ENCODE results near the gene TANGO2.

The TANGO2 gene

DNA sequence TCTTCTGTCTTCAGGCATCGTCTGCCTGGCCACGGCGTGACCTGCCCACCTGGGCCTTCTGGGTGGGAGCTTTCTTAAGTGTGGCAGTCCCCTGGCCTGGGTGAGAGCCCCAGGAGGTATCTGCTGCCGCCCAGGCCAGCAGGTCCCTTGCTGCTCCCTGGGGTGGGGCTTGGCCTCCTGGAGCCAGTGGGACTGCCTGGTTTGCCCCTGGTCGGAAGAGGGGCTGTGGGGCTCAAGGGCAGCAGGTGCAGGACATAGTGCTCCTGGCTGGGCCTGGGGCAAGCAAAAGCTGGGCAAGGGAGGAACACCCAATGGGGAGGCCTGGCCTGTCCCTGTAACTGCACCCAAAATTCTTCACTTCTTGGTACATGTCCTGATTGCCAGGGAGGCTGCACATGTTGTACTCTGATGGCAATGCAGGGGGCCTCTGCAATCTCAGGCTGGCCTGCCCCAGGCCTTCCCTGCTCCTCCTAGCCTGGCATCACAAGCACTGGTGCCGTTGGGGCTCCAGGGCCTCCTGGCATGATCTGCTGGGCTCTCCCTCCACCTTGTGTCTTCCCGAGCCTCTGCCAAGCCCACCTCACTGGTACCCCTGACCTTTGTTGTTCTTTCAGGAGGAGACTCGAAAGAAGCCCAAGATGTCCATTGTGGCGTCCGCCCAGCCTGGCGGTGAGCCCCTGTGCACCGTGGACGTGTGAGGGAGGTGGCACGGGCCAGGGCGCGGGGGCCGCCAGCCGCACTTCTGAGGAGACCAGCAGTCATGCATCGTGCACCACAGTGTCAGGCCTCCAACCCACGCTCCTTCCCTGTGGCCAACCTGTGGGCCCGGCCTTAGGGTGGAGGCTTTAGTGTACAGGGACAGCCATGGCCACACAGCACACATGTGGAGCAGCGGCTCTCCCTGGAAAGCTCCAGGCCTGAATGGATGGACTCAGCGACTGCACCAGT, 88.8 kb downstream of the TANGO2 start:
- DNase-seq: no peak

DNA sequence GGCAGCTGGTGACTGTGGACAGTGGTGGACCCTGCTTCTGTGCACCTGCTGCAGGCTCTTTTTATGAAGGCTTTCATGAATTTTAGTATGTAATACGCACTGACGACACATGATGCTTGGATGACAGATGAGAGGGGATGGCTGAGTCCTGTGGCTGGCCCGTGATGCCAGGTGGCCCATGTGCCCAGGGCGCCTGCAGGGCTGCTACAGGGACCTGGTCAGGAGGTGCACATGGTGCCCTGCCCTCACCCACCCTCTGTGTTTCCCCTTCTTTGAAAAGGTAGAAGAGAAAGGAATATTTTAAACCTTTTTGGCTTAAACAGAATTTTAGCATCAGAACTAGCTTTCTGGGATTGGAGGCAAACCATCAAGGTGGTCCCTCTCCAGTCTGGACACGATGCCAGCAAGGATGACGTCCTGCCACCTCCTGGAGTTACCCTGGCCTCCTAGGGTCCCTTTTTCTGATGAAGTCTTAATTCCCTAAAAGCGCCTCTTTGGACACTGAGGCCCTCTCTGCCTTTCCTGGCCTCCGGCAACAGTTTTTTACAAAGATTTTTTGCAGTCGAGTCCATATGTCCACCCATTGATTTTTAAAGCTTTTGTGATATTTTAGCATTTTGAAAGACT, 89.6 kb downstream of the TANGO2 start:
- DNase-seq: no peak

GRCh38 chr22:20111045-20111688, 90.3 kb downstream of the TANGO2 start:
- peak; percentile 15 for DNase-seq

DNA sequence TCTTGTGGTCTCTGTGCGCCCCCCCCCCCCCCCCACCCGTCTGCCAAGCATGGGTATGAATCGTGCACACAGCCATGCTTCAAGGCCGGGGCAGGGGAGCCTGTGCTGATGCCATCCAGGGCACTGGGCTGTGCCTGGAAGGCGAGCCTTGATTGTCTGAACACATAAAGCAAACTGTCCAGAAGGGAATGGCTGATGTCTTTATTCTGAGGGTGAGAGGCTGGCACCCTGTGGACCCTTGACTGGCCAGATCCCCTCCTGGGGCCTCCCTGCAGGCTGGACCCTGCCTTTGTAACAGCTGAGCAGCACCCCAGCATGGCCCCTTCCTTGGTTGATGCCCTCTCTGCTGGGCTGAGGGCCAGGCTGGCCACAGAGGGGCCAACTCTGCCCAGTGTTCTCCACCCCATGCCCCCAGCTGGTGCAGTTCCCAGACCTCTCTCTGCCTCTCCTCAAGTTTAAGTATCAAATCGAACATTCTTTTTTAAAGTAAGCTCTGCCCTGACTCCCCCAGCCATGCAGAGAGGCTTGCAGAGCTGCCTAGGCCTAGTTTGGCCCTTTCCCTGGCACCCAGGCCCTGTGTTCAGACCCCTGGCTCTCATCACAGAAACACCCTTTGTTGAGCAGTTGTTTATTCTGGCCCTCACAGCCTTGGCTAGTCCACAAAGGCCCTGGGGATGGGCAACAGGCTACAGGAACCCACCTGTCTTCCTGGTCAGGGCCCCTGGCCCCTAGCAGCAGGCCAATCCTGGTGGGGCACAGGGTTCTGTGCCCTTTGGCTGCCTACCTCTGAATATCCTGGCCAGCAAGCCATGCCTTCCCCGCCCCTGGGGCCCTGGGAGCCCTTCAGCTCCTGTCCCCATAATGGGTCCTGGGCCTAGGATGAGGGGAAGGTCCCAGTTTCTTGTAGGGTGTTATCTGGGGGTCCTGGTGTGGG, 91.0 kb downstream of the TANGO2 start:
- DNase-seq: no peak

GRCh38 chr22:20112623-20113511, 92.0 kb downstream of the TANGO2 start:
- DNase-seq: no peak

- no peak for DNase-seq
Measured at GRCh38 chr22:20113551-20114310, 92.8 kb downstream of the TANGO2 start.

GRCh38 chr22:20114506-20115475, 93.9 kb downstream of the TANGO2 start:
- no peak for DNase-seq

GRCh38 chr22:20115691-20116375, 94.9 kb downstream of the TANGO2 start, which contains the start of gene RANBP1:
TSS of gene RANBP1 (plus strand) at chr22:20116104. CDS start at chr22:20116185, 81 bp downstream.
- DNase-seq: no peak

GRCh38 chr22:20116376-20116950, 95.6 kb downstream of the TANGO2 start:
- DNase-seq: no peak

Data from NCI-H2171 (cell line).